GM12872 (cell line): ENCODE data around the gene VRK3.
"Not testable (repeated sequence)": the region's sequence is repeated elsewhere in the genome, so short reads cannot be mapped to it uniquely, and the experiment has no call there.

ENCODE experiments used
- TF ChIP-seq, protein P1 (sequence below): IDR thresholded peaks from 3 replicates; pipeline ENCODE4 v1.5.1; 2011; ENCODE audit warnings: low read depth, mild to moderate bottlenecking, low read length, moderate library complexity; ENCODE audit not compliant: insufficient read depth

The VRK3 gene

DNA sequence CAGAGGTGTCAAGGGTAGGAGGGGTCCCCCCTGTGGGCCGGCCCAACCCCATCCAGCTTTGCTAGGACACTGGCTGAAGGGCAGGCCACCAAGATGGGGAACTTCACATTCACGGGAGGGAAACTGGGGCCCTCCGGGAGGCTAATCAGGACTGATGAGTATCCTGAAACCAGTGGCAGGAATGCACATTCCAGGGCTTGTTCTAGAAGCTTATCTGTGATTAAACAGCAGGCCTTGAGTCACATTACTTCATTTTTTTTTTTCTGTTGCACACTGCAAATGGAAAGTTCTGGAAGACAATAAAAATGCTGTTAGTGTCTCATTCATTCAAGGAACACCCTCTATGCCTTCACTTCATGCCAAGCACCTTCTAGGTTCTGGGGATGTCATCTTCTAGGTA lies 48.7 kb downstream of the VRK3 start:
- TF ChIP-seq, protein P1, sequence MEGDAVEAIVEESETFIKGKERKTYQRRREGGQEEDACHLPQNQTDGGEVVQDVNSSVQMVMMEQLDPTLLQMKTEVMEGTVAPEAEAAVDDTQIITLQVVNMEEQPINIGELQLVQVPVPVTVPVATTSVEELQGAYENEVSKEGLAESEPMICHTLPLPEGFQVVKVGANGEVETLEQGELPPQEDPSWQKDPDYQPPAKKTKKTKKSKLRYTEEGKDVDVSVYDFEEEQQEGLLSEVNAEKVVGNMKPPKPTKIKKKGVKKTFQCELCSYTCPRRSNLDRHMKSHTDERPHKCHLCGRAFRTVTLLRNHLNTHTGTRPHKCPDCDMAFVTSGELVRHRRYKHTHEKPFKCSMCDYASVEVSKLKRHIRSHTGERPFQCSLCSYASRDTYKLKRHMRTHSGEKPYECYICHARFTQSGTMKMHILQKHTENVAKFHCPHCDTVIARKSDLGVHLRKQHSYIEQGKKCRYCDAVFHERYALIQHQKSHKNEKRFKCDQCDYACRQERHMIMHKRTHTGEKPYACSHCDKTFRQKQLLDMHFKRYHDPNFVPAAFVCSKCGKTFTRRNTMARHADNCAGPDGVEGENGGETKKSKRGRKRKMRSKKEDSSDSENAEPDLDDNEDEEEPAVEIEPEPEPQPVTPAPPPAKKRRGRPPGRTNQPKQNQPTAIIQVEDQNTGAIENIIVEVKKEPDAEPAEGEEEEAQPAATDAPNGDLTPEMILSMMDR: no peak

DNA sequence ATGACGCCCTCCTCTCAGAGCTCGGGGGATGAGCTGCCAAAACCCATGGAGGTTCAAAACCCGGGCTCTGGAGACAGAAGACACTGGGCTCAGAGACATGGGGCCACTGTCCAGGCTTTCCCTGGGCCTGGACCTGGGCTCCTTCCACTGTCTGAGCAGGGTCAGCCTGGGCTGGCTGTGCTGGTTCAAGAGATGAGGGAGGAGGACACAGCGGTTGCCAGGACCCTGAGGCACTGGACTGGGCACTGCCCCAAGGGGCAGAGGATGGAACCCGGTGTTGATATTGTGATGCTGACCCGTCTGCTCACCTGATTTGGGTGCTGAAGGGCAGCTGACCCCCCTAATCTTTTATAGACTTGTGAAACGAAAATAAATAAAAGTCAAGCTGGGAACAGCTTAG lies 50.1 kb downstream of the VRK3 start:
- TF ChIP-seq, protein P1: no peak

DNA sequence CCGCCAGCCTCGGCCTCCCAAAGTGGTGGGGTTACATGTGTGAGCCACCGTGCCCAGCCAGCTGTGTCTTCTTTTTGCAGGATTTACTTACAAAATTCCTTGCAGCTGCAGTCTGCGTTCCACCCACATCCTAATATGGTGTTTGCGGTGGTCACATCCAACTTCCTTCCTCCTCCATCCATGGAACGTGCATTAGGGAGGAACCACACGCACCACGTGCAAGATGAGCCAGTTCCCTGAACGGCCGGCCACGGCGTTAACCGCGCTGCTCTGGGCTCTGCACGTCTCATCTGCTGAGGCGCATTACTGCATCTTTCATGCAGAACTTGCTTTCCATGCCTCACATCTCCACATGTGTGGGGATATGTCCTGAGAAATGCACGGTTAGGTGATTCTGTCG lies 51.2 kb downstream of the VRK3 start:
- TF ChIP-seq, protein P1: no peak

DNA sequence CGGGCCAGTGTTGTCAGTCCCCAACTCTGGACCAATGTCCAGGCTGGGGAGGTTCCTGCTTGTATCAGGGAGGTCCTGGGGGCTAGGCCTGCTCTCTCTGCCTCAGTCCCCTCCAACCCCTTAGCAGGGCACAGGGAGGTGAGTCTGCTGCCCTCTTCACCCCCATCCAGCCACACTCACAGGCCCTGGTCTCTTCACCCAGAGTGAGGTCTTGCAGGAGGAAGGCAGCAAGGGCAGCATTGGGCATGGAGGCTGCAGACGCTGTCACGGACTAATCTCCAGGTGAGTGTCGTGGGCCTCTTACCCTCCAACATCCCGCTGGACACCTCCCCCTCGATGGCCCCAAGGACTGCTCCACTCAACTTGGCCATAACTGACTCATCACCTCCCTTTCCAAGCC lies 52.3 kb downstream of the VRK3 start:
- TF ChIP-seq, protein P1: no peak

DNA sequence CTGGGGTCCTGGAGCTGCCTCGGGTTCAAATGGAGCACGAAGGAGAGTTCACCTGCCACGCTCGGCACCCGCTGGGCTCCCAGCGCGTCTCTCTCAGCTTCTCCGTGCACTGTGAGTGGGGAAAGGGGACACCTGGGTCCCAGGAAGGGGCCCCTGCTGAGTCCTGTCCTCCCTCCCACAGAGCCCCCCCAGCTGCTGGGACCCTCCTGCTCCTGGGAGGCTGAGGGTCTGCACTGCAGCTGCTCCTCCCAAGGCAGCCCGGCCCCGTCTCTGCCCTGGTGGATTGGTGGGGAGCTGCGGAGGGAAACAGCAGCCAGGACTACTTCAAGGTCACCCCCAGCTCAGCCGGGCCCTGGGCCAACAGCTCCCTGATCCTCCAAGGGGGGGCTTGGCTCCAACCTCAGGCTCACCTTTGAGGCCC lies 53.2 kb downstream of the VRK3 start:
- TF ChIP-seq, protein P1: no peak

DNA sequence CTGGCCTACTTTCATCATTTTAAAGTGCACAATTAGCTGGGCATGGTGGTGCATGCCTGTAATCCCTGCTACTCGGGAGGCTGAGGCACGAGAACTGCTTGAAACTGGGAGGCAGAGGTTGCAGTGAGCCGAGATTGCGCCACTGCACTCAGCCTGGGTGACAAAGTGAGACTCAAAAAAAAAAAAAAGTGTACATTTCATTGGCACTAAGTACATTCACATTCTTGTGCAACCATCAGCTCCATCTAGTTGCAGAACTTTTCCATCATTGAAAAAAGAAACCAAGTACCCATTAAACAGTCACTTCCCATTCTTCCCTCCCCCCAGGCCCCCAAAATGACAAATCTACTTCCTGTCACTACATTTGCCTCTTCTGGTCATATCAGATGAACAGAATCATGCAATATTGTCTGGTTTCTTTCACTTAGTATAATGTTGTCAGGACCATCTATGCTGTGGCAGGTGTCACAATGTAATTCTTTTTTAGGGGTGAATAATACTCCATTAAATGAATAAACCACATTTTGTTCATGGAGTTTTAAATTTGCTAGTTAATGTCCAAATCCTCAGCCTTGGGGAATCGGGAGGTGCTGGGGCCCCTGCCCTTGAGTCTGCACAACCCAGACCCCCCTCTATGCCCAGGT lies 56.8 kb downstream of the VRK3 start:
- TF ChIP-seq, protein P1: no peak

DNA sequence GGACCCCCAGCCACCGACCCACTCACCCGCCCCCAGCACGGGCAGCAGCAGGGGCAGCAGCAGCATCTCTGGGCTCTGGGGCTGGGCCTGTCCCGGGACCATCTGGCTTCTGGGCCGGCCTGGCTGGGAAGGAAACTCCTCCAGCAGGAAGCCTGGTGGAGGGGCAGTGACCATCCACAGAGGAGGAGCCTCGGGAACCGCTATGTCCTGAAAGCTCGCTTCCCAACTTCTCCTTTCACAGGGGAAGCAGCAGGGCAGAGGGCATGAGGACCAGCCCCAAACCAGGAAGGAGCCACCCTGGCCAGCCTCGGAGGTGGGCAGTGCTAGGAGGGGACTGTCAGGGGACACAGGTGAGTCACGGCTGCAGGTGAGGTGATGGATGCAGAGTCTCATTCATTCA lies 64.2 kb downstream of the VRK3 start, which contains the start of gene SIGLEC11:
SIGLEC11 (minus strand) TSS at position 193 of the 400 bp plus-strand sequence; CDS start at position 102, 91 bp downstream.
- TF ChIP-seq, protein P1: not testable (repeated sequence)
